Transverse colon (tissue), 4 donors: ENCODE results near the gene OXTR.

Experiments
- CTCF ChIP-seq, 5 experiments: fragments of 200-600 bp in 3 of 5; fragments of 450-650 bp in 2 of 5; sonication (generic) in 3 of 5; IDR thresholded peaks; 1 replicate in 2 of 5; 2 replicates in 3 of 5; pipeline ENCODE4 v1.5.1; 2016 to 2017; ENCODE audit warnings: antibody characterized with exemption in 5 of 5, inconsistent platforms in 3 of 5, mild to moderate bottlenecking in 2 of 5, moderate library complexity in 1 of 5
- POLR2AphosphoS5 ChIP-seq, 3 donors: sonication (generic); formaldehyde crosslinking; IDR thresholded peaks; one replicate each; pipeline ENCODE4 v1.6.1; 2016; ENCODE audit warnings: antibody characterized with exemption in 3 of 3

GRCh38 chr3:8749316-8749715, 20.1 kb downstream of the OXTR start:
- TF ChIP-seq CTCF (IDR thresholded peaks at IDR 0.05) (no peak), POLR2AphosphoS5 (IDR thresholded peaks at IDR 0.05) (no peak)
